Astrocyte (in vitro differentiated cells and primary cell): ENCODE measurements around the gene MCAT.

Experiments
- CTCF ChIP-seq: IDR thresholded peaks from 2 replicates; pipeline ENCODE4 v1.5.1; 2011; ENCODE audit warnings: low read depth, mild to moderate bottlenecking, inconsistent platforms, low read length, moderate library complexity; ENCODE audit not compliant: insufficient read depth
- EZH2 ChIP-seq: IDR thresholded peaks from 2 replicates; pipeline ENCODE4 v1.6.1; 2012; ENCODE audit warnings: mild to moderate bottlenecking, low read length, inconsistent platforms; ENCODE audit not compliant: insufficient read depth

GRCh38 chr22:43163241-43163795 is 20.1 kb upstream of the MCAT start:
- TF ChIP-seq CTCF (no peak), EZH2 (no peak)
